Activated CD4-positive, alpha-beta T cell treated with anti-CD3 and anti-CD28 coated beads, Interleukin-2, amount 50 U/mL, for 24 hours (primary cell): ENCODE results near the gene DGLUCY.
A peak's percentile ranks its signal among the peaks of the same experiment; 100 is the strongest.
"Not testable (repeated sequence)": the region's sequence is repeated elsewhere in the genome, so short reads cannot be mapped to it uniquely, and the experiment has no call there.

ENCODE experiments used
- DNase-seq, 2 donors: peaks; one replicate each; pipeline ENCODE4 v3.0.0-alpha.2; 2020; ENCODE audit warnings: low read depth in 1 of 2, low spot score in 1 of 2

Gene DGLUCY

GRCh38 chr14:91113829-91114078, at the start of gene DGLUCY:
TSS of gene DGLUCY (plus strand) at chr14:91114073. CDS start at chr14:91160295, 46,222 bp downstream.
- DNase-seq, result no peak

GRCh38 chr14:91065266-91065665, 48.6 kb upstream of the DGLUCY start:
- no peak for DNase-seq

GRCh38 chr14:91067186-91067585, 46.7 kb upstream of the DGLUCY start:
- peak in 1 of 2 donors; percentile 27 for DNase-seq

GRCh38 chr14:91068642-91069041, 45.2 kb upstream of the DGLUCY start:
- DNase-seq, result no peak

- no peak for DNase-seq
Observed at GRCh38 chr14:91070572-91070971, 43.3 kb upstream of the DGLUCY start.

GRCh38 chr14:91075553-91075952, 38.3 kb upstream of the DGLUCY start:
- no peak for DNase-seq

- peak in 1 of 2 donors; percentile 66 for DNase-seq
Observed at GRCh38 chr14:91078095-91078737, 35.7 kb upstream of the DGLUCY start.

- no peak for DNase-seq
Observed at GRCh38 chr14:91080071-91080470, 33.8 kb upstream of the DGLUCY start.

GRCh38 chr14:91082282-91082681, 31.6 kb upstream of the DGLUCY start:
- no peak for DNase-seq

GRCh38 chr14:91084516-91084915, 29.4 kb upstream of the DGLUCY start:
- DNase-seq, result no peak

GRCh38 chr14:91087470-91087869, 26.4 kb upstream of the DGLUCY start:
- DNase-seq, result not testable (repeated sequence)

GRCh38 chr14:91088585-91089235, 25.2 kb upstream of the DGLUCY start:
- DNase-seq, result no peak

GRCh38 chr14:91089958-91090535, 23.8 kb upstream of the DGLUCY start:
- no peak for DNase-seq

GRCh38 chr14:91090743-91091142, 23.1 kb upstream of the DGLUCY start:
- no peak for DNase-seq

- no peak for DNase-seq
Observed at GRCh38 chr14:91092073-91092472, 21.8 kb upstream of the DGLUCY start.

DNA sequence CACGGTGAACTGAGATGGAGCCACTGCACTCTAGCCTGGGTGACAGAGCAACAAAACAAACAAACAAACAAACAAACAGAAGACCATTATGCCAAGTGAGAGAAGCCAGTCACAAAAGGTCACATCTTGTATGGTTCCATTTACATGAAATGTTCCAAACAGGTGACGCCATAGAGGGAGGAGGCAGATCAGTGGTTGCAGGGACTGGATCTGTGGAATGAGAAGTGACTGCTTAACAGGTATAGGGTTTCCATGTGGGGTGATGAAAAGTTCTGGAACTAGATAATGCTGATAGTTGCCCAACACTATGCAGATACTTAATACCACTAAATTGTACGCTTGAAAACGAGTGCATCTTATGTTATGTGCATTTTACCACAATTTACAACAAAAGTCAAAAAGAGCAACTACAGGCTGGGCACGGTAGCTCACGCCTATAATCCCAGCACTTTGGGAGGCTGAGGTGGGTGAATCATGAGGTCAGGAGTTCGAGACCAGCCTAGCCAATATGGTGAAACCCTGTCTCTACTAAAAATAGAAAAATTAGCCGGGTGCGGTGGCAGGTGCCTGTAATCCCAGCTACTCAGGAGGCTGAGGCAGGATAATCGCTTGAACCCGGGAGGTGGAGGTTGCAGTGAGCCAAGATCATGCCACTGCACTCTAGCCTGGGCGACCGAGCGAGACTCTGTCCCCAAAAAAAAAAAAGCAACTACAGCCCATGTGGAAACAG, 20.0 kb upstream of the DGLUCY start:
- not testable (repeated sequence) for DNase-seq

- DNase-seq, result no peak
Observed at GRCh38 chr14:91094772-91095171, 19.1 kb upstream of the DGLUCY start.

GRCh38 chr14:91095178-91095577, 18.7 kb upstream of the DGLUCY start:
- no peak for DNase-seq

- not testable (repeated sequence) for DNase-seq
Observed at GRCh38 chr14:91097657-91098056, 16.2 kb upstream of the DGLUCY start.

DNA sequence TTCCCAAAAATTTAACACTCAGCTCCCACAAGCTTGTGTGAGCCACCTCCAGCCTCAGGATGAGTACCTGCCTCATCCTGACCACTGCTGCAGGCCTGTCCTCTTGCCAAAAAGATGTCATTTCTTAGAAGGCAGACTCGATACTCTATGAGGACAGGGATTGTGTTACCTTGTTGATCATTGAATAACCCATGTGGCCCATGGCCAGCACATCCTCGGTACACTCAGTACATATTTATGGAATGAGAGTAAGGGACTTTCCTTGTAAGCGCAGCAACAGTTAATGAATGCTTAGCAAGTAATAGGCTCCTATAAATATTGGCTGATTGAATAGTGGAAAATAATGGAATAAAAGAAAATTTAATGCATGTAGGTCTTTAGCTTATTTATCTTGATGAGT, 15.3 kb upstream of the DGLUCY start:
- no peak for DNase-seq

GRCh38 chr14:91100102-91100501, 13.8 kb upstream of the DGLUCY start:
- DNase-seq, result no peak

- no peak for DNase-seq
Observed at GRCh38 chr14:91103116-91103515, 10.8 kb upstream of the DGLUCY start.
